Omental fat pad (tissue), 4 donors: ENCODE results near the gene RNF4. TPM values are rescaled to one million over a fixed set of nuclear protein-coding genes. Genes with fewer than 3 reads are reported as not detected.

Experiments
- ATAC-seq: fragments of 150-250 bp; one replicate; pipeline ENCODE4 v1.9.1; 2016; ENCODE audit warnings: mild to moderate bottlenecking, moderate library complexity; ENCODE audit not compliant: low FRiP score
- DNase-seq: peaks from one replicate; pipeline ENCODE4 v3.0.0-alpha.2; 2019; ENCODE audit warnings: low spot score
- total RNA-seq, 4 donors: library from RNA; depleted of rRNA; stranded (reverse); fragments of >200 nt; gene quantifications; one replicate each; pipeline ENCODE4 v1.1.0, GENCODE V29; 2016
- TF ChIP-seq, protein P1 (sequence below), 3 donors: fragments of 450-650 bp; IDR thresholded peaks; one replicate each; pipeline ENCODE4 v1.5.1; 2016 to 2017; ENCODE audit warnings: antibody characterized with exemption in 3 of 3, mild to moderate bottlenecking in 3 of 3, moderate library complexity in 2 of 3

RNF4 gene
- total RNA-seq, 4 donors from 2014 or later = 38.5 to 90.1 (median 44.5) TPM

DNA sequence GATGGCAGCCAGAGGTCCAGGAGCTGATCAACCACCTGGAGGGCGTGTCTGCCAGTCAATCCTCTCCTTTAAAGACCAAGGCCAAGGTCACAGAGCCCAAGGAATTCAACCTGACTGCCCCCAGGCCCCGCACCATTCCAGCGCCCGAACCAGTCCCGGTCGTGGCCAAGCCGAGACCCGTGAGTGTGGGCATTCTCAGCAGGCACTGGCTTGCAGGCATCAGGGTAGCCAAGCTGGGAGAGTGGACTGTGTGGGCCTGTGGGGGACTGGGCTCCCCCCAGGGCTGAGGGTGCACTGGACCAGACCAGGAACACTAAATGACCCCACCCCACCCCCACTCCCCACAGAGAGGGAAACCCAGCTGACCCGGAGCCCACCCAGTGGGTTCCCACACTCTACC is 23.8 kb upstream of the RNF4 start:
- TF ChIP-seq, protein P1, sequence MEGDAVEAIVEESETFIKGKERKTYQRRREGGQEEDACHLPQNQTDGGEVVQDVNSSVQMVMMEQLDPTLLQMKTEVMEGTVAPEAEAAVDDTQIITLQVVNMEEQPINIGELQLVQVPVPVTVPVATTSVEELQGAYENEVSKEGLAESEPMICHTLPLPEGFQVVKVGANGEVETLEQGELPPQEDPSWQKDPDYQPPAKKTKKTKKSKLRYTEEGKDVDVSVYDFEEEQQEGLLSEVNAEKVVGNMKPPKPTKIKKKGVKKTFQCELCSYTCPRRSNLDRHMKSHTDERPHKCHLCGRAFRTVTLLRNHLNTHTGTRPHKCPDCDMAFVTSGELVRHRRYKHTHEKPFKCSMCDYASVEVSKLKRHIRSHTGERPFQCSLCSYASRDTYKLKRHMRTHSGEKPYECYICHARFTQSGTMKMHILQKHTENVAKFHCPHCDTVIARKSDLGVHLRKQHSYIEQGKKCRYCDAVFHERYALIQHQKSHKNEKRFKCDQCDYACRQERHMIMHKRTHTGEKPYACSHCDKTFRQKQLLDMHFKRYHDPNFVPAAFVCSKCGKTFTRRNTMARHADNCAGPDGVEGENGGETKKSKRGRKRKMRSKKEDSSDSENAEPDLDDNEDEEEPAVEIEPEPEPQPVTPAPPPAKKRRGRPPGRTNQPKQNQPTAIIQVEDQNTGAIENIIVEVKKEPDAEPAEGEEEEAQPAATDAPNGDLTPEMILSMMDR (IDR thresholded peaks at IDR 0.05) = no peak
- no peak for ATAC-seq
- DNase-seq = no peak

DNA sequence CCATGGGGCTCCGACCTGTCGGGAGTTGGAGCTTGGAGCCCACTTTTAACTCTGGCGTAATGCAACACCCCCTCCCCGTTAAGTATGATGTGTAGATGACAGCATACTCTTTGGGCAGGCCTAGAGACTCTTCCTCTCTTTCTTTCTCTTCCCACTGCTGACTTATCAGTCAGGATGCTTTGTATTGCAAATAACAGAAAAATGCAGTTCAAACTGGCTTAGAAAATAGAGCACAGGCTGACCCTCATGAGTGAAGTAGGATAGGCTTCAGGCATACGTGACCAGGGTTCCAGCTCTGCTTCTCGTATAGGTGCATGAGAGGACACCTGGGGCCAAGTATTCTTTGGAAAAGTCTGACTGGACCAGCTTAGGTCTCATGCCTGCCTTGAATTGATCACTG is 23.3 kb upstream of the RNF4 start:
- TF ChIP-seq, protein P1 (IDR thresholded peaks at IDR 0.05) = no peak
- DNase-seq (no peak), ATAC-seq (no peak)

DNA sequence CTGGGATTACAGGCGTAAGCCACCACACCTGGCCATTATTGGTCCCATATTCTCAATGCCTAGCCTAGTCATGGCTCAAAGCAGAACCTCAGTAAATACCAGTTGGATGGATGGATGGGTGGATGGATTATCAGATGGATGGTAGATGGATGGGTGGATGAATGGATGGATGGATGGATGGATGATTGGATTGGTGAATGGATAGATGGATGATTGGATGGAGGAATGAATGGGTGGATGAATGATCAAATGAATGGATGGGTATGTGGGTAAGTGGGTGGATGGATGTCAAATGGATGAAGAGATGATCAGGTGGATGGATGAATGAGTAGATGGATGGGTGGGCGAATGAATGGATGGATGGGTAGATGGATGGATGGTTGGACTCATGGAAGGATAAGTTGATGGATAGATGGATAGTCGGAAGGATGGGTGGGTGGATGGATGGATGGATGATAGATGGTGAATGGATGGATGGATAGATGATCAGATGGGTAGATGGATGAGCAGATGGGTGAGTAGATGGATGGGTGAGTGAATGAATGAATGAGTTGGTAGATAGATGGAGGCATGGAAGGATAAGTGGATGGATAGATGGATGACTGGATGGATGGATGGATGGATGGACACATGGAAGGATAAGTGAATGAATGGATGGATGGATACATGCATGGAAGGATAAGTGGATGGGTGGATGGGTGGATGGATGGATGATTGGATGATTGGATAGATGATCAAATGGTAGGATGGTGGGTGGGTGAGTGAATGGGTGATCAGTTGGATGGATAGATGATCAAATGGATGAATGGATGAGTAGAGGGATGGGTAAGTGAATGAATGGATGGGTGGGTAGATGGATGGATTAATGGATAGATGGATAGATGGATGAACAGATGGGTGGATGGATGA is 22.0 kb upstream of the RNF4 start:
- no peak for DNase-seq
- no peak for ATAC-seq
- TF ChIP-seq, protein P1 (IDR thresholded peaks at IDR 0.05) = no peak

DNA sequence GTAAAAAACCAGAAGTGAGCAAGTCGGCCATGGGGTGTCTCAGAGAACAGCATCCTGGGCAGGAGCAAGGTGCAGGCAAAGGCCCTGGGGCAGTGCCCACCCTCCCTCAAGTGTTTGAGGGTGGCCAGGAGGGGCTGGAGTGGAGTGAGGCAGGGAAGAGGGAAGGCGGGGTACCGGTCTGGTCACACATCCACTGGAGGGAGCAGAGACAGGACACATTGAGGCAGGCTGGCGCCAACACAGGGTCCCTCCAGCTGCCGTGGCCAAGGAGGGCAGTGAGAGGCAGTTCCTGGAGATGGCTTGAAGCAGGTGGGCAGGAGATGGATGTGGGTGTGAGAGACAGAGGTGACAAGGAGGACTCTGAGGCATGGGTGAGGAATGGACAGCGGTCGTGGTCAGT is 20.3 kb upstream of the RNF4 start:
- ATAC-seq (no peak), DNase-seq (no peak)
- TF ChIP-seq, protein P1 (IDR thresholded peaks at IDR 0.05) = no peak

DNA sequence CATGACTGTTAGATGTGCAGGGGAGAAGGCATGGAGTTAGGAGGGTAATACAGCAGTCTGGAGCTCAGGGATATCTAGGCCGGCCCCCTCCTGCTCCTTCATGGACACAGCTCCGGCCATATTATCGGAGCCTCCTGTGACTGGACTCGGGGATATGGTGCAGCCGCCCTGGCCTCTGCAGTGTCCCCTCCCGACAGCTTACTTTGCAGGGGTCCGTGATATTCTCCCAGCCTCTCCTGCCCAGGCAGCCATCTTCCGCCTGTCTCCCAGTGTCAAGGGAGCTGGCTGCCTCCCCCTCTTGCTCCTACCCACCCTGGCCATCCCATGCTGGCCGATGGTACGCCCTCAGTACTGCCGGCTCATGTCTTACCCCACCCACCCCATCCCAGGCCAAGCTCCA is 19.9 kb upstream of the RNF4 start:
- DNase-seq (no peak), ATAC-seq (no peak)
- TF ChIP-seq, protein P1 (IDR thresholded peaks at IDR 0.05) = no peak

GRCh38 chr4:2449511-2450392 is 19.2 kb upstream of the RNF4 start:
- TF ChIP-seq, protein P1 (IDR thresholded peaks at IDR 0.05) = no peak
- DNase-seq (no peak), ATAC-seq (no peak)
